Measurements from ENCODE around the gene EVC. TPM values are rescaled to one million over a fixed set of nuclear protein-coding genes. Genes with fewer than 3 reads are reported as not detected.

EVC gene
- total and polyA plus RNA-seq, 5 donors, result 5.8 to 14.0 (median 11.7) TPM

DNA sequence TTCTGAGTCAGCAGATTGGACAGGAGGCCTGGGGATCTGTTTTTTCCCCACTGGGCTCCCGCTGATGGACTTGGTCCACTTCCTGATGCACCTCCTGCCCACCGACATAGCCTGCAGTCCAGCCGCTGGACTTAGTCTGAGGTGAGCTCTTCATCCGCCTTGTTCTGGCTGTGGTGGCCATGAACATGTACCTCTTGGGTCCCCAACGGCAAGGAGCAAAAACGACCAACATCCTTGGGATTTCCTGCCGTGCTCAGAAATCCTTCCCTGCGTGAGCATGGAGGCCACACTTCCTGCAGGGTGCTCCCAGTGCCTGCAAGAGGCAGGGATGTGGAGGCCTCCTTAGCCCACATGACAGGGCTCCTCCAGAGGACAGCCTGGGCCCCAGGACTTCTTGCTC lies 105.1 kb downstream of the EVC start:
- no peak for ATAC-seq
- Histone ChIP-seq H3K4me3 (ENCODE audit: low read length) (no peak overlapping the region), H3K27ac (ENCODE audit: low read length) (no peak overlapping the region), H3K27me3 (ENCODE audit: control insufficient read depth, insufficient read depth) (no peaks in the 10 kb centered on the region), H3K9me3 (ENCODE audit: control insufficient read depth, low read length) (no peaks in the 10 kb centered on the region), H3K4me1 (ENCODE audit: control insufficient read depth, insufficient read depth, low read length) (no peaks in the 10 kb centered on the region)
- DNase-seq, result peak in 1 of 3 donors; percentile 23
- WGBS, result 76% methylated on average over 8 of the region's 8 CpGs
- intact Hi-C loops (cut with DNase I), result loop anchor here in 2 of 4 donors (10.0 kb wide), 2 partner anchors 761 to 1331 kb away; partner anchors contain the start of gene STK32B (in 1 of the 2)

DNA sequence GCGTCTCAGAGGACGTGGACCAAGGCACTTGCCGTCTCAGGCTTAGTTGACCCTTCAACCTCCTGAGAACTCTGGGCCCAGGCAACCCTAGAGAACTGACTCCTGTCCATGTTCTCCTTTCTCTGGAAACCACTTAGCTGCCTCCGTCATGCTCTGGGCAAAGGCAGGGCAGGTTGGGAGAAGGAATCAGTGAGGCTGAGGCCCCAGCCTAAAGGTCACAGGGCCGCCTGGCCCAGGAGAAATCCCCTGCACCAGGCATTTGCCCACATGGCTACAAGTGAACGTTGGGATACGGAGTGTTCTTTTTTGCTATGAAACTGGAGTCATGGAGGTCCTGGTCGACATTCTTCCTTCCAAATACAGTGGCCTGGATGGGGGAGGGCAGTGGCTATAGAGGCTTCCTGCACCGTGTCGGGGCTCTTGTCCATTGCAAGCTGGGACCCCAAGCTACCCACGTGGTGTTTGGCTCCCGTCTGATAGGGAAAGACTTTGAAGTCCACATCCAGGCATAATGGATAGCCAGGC lies 105.9 kb downstream of the EVC start:
- Histone ChIP-seq H3K27ac (ENCODE audit: low read length) (no peak overlapping the region), H3K4me1 (ENCODE audit: control insufficient read depth, insufficient read depth, low read length) (no peaks in the 10 kb centered on the region), H3K4me3 (ENCODE audit: low read length) (no peak overlapping the region), H3K9me3 (ENCODE audit: control insufficient read depth, low read length) (no peaks in the 10 kb centered on the region), H3K27me3 (ENCODE audit: control insufficient read depth, insufficient read depth) (no peaks in the 10 kb centered on the region)
- DNase-seq (peak in 1 of 3 donors; percentile 14), ATAC-seq (no peak)
- 82% methylated on average over 12 of the region's 12 CpGs for WGBS
- intact Hi-C loops (cut with DNase I), result loop anchor here in 2 of 4 donors (10.0 kb wide), 2 partner anchors 762 to 1332 kb away; partner anchors contain the start of gene STK32B (in 1 of the 2)

DNA sequence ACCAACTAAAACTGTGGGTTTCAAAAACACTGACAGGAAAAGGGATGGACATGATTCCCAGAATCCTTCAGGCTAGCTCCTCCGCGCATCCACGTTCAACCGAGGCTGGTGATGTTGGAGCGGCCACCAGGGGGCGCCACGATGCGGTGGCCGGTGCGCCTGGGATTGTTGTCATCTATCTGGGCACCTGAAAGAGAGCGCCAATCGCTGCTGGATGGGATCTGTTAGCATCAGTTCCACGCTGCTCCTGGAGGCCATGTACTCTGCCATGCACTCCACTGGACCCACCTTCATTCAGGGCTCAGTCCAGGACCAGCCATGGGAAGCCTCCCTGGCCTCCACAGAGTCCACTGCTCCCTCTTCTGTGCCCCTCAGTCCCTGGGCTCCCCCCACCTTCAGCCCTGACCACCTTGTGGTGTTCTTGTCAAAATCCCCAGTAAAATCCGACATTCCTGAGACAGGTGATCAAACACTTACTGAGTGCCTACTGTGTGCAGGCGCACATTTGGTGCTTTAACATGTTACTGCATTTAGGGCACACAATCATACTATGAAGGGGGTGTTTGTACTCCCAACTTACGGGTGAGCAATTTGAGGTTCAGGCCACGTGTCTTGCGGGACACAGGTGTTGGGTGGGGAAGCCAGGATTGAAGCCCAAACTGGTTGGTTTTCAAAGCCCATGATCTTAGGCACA lies 110.8 kb downstream of the EVC start:
- DNase-seq, result no peak
- 70% methylated on average over 18 of the region's 18 CpGs for WGBS
- Histone ChIP-seq H3K27me3 (ENCODE audit: control insufficient read depth, insufficient read depth) (no peaks in the 10 kb centered on the region), H3K4me3 (ENCODE audit: low read length) (no peak overlapping the region), H3K27ac (ENCODE audit: low read length) (no peak overlapping the region), H3K9me3 (ENCODE audit: control insufficient read depth, low read length) (no peaks in the 10 kb centered on the region), H3K4me1 (ENCODE audit: control insufficient read depth, insufficient read depth, low read length) (no peaks in the 10 kb centered on the region)
- ATAC-seq, result no peak
- intact Hi-C loops (cut with DNase I), result no loop called here

DNA sequence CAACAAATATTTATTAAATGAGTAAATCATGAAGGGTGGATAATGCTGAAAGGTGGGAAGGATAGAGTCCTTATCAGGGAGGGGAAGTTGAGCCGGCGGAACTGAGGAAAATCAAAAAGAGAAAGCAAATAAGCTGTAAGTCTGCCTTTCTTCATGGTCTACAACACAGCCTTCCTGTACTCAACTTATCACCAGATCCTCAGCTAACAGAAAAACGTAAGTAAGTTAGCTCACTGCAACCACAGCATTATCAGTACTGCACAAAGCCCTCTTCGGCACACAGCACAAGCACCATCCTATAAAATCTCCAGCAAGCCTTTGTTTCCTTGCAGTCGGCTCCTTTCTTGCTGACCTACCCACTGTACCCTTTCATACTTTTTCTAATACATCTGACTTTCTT lies 111.6 kb downstream of the EVC start:
- no peak for DNase-seq
- H3K27ac ChIP-seq (ENCODE audit: low read length), result no peak overlapping the region
- no peaks in the 10 kb centered on the region for H3K27me3 ChIP-seq (ENCODE audit: control insufficient read depth, insufficient read depth)
- H3K9me3 ChIP-seq (ENCODE audit: control insufficient read depth, low read length), result no peaks in the 10 kb centered on the region
- no peaks in the 10 kb centered on the region for H3K4me1 ChIP-seq (ENCODE audit: control insufficient read depth, insufficient read depth, low read length)
- WGBS, result 66% methylated on average over 5 of the region's 5 CpGs
- intact Hi-C loops (cut with DNase I), result no loop called here
- H3K4me3 ChIP-seq (ENCODE audit: low read length), result no peak overlapping the region
- no peak for ATAC-seq

DNA sequence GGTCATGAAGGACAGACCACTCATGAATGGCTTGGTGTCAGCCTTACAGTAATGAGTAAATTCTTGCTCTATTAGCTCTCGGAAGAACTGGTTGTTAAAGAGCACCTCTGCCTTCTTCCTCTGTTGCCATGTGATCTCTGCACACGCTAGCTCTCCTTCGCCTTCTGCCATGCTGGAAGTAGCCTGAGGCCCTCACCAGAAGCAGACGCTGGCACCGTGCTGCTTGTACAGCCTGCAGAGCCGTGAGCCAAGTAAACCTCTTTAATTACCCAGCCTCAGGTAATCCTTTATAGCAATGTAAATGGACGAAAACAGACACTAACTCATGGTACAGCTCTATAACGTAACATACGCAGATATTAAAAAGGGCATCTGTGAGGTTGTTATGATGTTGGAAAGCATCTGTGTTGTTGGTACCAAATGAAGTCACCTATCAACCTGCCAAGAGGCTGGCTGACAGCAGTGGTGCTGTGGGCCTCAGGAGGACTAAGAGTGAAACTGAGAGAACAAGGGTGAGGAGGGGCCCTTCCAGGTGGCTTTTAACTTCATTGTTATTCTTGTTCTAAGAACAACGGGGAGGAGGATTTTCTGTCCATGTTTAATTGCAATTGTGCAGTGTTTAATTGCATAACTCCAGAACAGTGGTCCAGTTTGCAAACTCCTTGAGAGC lies 112.7 kb downstream of the EVC start:
- ATAC-seq (no peak), DNase-seq (no peak)
- intact Hi-C loops (cut with DNase I), result no loop called here
- H3K4me1 ChIP-seq (ENCODE audit: control insufficient read depth, insufficient read depth, low read length), result no peaks in the 10 kb centered on the region
- 88% methylated on average over 10 of the region's 10 CpGs for WGBS
- H3K27ac ChIP-seq (ENCODE audit: low read length), result no peak overlapping the region
- H3K9me3 ChIP-seq (ENCODE audit: control insufficient read depth, low read length), result no peaks in the 10 kb centered on the region
- H3K27me3 ChIP-seq (ENCODE audit: control insufficient read depth, insufficient read depth), result no peaks in the 10 kb centered on the region
- no peak overlapping the region for H3K4me3 ChIP-seq (ENCODE audit: low read length)

DNA sequence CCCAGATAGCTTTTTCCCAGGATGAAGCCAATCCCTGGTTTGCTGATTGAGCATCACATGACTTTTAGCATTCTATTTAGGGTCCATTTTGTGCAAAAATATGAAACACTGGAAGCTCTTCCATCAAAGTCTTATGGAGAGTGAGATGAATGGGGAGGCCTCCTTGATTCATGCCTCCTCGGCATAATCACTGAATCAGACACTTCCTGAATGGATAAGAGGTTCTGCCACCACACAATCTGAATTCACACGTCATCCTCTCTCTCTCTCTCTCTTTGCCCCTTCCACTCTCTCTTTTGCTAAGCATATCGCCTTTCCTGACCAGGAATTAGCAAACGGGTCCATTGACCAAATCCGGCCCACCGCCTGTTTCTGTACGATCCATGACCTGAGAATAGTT lies 113.2 kb downstream of the EVC start:
- Histone ChIP-seq H3K27me3 (ENCODE audit: control insufficient read depth, insufficient read depth) (no peaks in the 10 kb centered on the region), H3K4me1 (ENCODE audit: control insufficient read depth, insufficient read depth, low read length) (no peaks in the 10 kb centered on the region), H3K4me3 (ENCODE audit: low read length) (no peak overlapping the region), H3K27ac (ENCODE audit: low read length) (no peak overlapping the region), H3K9me3 (ENCODE audit: control insufficient read depth, low read length) (no peaks in the 10 kb centered on the region)
- DNase-seq (no peak), ATAC-seq (no peak)
- 74% methylated on average over 7 of the region's 7 CpGs for WGBS
- intact Hi-C loops (cut with DNase I), result no loop called here

DNA sequence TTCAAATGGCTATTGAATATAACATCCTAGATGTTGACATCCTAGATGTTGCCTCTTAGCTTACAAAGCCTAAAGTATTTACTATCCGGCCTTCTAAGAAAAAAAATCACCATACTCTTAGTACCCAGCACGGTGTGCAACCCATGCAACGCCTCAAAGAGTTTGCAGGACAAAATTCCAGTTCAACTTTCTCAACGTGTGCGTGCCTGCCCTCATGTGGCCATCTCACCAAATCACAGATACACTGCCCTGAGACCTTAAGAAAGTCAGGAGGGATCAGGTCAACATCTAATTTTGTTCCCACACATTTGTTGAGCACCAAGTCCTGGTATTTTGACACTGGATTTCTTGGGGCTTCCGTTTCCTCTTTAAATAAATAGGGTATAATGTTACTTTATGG lies 113.6 kb downstream of the EVC start:
- no peaks in the 10 kb centered on the region for H3K9me3 ChIP-seq (ENCODE audit: control insufficient read depth, low read length)
- no peak overlapping the region for H3K27ac ChIP-seq (ENCODE audit: low read length)
- no peak for DNase-seq
- WGBS, result 64% methylated on average over 6 of the region's 6 CpGs
- no peaks in the 10 kb centered on the region for H3K27me3 ChIP-seq (ENCODE audit: control insufficient read depth, insufficient read depth)
- H3K4me3 ChIP-seq (ENCODE audit: low read length), result no peak overlapping the region
- no peaks in the 10 kb centered on the region for H3K4me1 ChIP-seq (ENCODE audit: control insufficient read depth, insufficient read depth, low read length)
- intact Hi-C loops (cut with DNase I), result no loop called here
- ATAC-seq, result no peak

DNA sequence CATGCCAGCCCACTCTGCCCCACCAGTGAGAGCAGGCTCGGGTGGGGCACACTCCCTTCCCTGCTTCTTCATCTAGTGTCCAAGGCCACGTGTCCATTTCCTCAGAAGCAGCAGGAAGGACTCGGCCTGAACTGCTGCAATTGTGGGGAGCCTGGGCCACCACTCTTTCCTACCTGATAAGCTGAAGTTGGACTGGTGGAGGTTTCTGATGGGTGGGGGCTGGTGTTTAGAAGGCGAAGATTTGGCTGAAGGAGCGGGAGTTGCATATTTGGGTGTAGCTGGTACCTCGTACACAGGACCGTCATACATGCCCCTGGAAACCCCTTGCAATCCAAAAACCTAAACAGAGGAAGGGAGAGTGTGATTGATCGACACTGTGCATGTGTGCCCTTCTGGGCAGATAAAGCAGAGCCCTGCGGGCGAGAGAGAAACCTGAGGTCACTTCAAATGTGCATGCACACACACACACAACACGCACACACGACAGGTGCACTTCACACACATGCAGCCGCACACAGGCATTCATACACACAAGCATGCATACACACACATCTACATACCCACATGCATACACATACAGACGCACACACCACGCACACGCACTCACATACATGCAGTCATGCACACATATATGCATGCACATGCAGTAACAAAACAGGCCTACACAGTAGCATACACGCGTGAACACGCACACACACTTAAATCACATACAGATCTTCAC lies 114.5 kb downstream of the EVC start:
- 84% methylated on average over 19 of the region's 19 CpGs for WGBS
- ATAC-seq, result no peak
- intact Hi-C loops (cut with DNase I), result no loop called here

DNA sequence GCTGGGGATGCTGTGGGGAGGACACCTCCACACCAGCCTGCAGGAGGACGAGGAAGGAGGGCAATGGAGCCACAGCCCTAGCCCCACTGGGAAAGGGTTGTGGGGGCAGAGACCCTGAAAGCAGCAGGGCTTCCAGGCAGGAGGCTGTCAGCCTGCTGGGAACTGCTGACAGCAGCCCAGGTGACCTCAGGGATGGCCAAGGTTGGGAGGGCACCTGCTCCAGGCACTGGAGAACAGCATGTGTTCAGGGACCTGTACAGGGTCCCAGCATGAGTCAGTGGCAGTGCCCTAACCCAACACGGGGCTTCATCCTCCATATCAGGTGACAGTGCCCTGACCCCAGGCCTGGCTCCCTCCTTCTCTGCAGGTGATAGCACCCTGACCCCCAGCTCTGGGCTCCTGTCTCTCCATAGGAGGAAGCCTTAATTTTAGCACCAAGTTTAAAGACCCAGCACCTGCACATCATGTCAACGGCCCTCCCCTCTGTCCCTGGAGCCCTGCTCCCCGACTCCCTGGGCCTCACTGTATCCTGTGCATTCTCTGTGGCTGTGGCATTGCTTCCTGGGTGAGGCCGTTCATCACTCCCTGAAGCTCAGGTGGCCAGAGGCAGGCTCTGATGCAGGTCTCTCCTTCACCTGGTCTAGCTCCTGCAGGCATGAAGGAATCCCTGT lies 115.6 kb downstream of the EVC start:
- Histone ChIP-seq H3K9me3 (ENCODE audit: control insufficient read depth, low read length) (no peaks in the 10 kb centered on the region), H3K4me1 (ENCODE audit: control insufficient read depth, insufficient read depth, low read length) (no peaks in the 10 kb centered on the region), H3K27ac (ENCODE audit: low read length) (no peak overlapping the region), H3K27me3 (ENCODE audit: control insufficient read depth, insufficient read depth) (no peaks in the 10 kb centered on the region), H3K4me3 (ENCODE audit: low read length) (no peak overlapping the region)
- ATAC-seq (peak in 1 of 2 donors; percentile 8), DNase-seq (no peak)
- intact Hi-C loops (cut with DNase I), result no loop called here
- WGBS, result 57% methylated on average over 5 of the region's 5 CpGs

More for the DNA sequence above, 114.5 kb downstream of the EVC start:
- Histone ChIP-seq H3K27ac (ENCODE audit: low read length) (no peak overlapping the region), H3K9me3 (ENCODE audit: control insufficient read depth, low read length) (no peaks in the 10 kb centered on the region), H3K27me3 (ENCODE audit: control insufficient read depth, insufficient read depth) (no peaks in the 10 kb centered on the region), H3K4me1 (ENCODE audit: control insufficient read depth, insufficient read depth, low read length) (no peaks in the 10 kb centered on the region), H3K4me3 (ENCODE audit: low read length) (no peak overlapping the region)
- DNase-seq, result no peak

DNA sequence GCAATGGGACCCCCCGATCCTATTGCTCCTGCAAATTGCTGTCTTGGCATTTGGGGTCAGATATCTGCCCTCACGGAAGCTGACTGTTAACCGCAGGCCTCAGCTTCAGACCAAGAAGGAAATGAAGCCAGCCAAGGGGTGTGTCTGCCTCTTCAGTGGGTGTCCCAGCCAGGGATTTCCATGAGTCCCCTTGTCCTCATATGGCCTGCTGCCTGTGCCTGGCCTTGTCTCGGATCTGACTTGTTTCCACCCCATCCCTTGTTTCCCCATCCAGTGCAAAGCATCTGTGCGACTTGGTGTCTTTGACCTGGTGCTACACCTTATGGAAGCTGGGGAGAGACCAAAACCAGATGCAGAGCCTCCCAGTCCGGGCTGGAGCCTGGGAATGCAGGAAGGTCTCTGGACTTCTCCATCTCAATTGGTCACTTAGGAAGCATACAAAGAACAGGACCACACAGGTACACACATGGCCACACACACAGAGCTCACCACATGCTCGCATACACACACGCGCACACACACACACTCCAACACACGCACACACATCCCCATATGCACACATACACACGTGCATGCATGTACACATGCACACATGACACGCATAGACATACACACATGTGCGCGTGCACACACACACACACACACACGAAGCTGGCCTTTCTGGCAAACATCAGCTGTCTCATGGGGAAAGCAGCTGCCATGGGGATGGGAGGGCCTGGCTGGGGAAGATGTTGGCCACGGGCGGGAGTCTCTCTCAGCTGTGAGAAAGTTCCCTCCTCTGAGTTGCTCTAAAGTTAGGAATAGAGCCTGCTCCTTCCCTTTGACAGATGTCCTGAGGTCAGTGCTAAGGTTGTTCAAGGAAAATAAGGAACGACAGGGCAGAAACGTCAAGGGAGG lies 116.4 kb downstream of the EVC start:
- DNase-seq, result peak in 2 of 3 donors; percentile 52 to 73
- intact Hi-C loops (cut with DNase I), result no loop called here

More for the DNA sequence above, 116.4 kb downstream of the EVC start:
- WGBS, result 56% methylated on average over 19 of the region's 19 CpGs
- Histone ChIP-seq H3K4me3 (ENCODE audit: low read length) (no peak overlapping the region), H3K27ac (ENCODE audit: low read length) (no peak overlapping the region), H3K9me3 (ENCODE audit: control insufficient read depth, low read length) (no peaks in the 10 kb centered on the region), H3K27me3 (ENCODE audit: control insufficient read depth, insufficient read depth) (no peaks in the 10 kb centered on the region), H3K4me1 (ENCODE audit: control insufficient read depth, insufficient read depth, low read length) (no peaks in the 10 kb centered on the region)
- ATAC-seq, result peak; percentile 83 to 85
